IMR-90 (cell line): ENCODE measurements around the gene GCC1. TPM values are rescaled to one million over a fixed set of nuclear protein-coding genes. Genes with fewer than 3 reads are reported as not detected.

Experiments used
- ATAC-seq: fragments of 200-7000 bp; cut with Tn5 transposase; 2 replicates; pipeline ENCODE4 v1.9.1; 2020; ENCODE audit warnings: low read depth, mild to moderate bottlenecking, moderate library complexity
- BruUV-seq: library from RNA; stranded (reverse); fragments of 400-500 nt; replicated peaks from 2 replicates; lab custom pipeline; 2021; lab: Mats Ljungman, UMichigan
- CTCF ChIA-PET: fragments of 300-600 bp; formaldehyde crosslinking; extraction: SDS; loops from one replicate; lab custom pipeline; 2021; ENCODE audit warnings: antibody characterized with exemption; lab: Yijun Ruan, JAX
- POLR2A ChIA-PET: fragments of 300-600 bp; sonication (Branson Sonifier 250); formaldehyde crosslinking; loops from one replicate; lab custom pipeline; 2022; ENCODE audit warnings: antibody characterized with exemption; ENCODE audit not compliant: unreplicated experiment; lab: Charles Lee
- DNase-seq: peaks from one replicate; pipeline ENCODE4 v3.0.0; 2013
- H2AFZ ChIP-seq: replicated peaks from 2 replicates; pipeline ENCODE3; 2013; ENCODE audit warnings: low read length, mild to moderate bottlenecking; ENCODE audit not compliant: poor library complexity
- H2AK5ac ChIP-seq: 2 replicates; pipeline ENCODE4 v1.6.1; 2013; ENCODE audit warnings: low read depth, low read length, inconsistent platforms
- H2AK9ac ChIP-seq: replicated peaks from 2 replicates; pipeline ENCODE3; 2013; ENCODE audit warnings: mild to moderate bottlenecking, low read depth, low read length, moderate library complexity; ENCODE audit not compliant: poor library complexity
- H2BK120ac ChIP-seq: 2 replicates; pipeline ENCODE4 v1.6.1; 2013; ENCODE audit warnings: low read depth, low read length, inconsistent platforms
- H2BK15ac ChIP-seq: 3 replicates; pipeline ENCODE4 v1.6.1; 2013; ENCODE audit warnings: low read depth, low read length, inconsistent platforms
- H2BK20ac ChIP-seq: 2 replicates; pipeline ENCODE4 v1.6.1; 2013; ENCODE audit warnings: low read depth, mild to moderate bottlenecking, inconsistent platforms, low read length, moderate library complexity
- H2BK5ac ChIP-seq: 2 replicates; pipeline ENCODE4 v1.6.1; 2013; ENCODE audit warnings: mild to moderate bottlenecking, low read depth, low read length, inconsistent platforms; ENCODE audit not compliant: poor library complexity, severe bottlenecking
- H3K14ac ChIP-seq: replicated peaks from 2 replicates; pipeline ENCODE4 v1.6.1; 2013; ENCODE audit warnings: low read depth, low read length, inconsistent platforms
- H3K18ac ChIP-seq: 2 replicates; pipeline ENCODE4 v1.6.1; 2013; ENCODE audit warnings: low read depth, low read length, control low read depth
- H3K23ac ChIP-seq: 2 replicates; pipeline ENCODE4 v1.6.1; 2013; ENCODE audit warnings: low read depth, low read length, inconsistent platforms
- H3K27ac ChIP-seq: 2 replicates; pipeline ENCODE4 v1.5.1; 2013; ENCODE audit warnings: mild to moderate bottlenecking, control low read depth, low read length; ENCODE audit not compliant: insufficient read depth
- H3K27me3 ChIP-seq: 2 replicates; pipeline ENCODE4 v1.6.1; 2013; ENCODE audit warnings: low read length; ENCODE audit not compliant: control insufficient read depth, insufficient read depth
- H3K36me3 ChIP-seq: 2 replicates; pipeline ENCODE4 v1.6.1; 2013; ENCODE audit warnings: low read length, mixed read lengths; ENCODE audit not compliant: control insufficient read depth, insufficient read depth
- H3K4ac ChIP-seq: 2 replicates; pipeline ENCODE4 v1.6.1; 2013; ENCODE audit warnings: low read depth, low read length, inconsistent platforms
- H3K4me1 ChIP-seq: 2 replicates; pipeline ENCODE4 v1.6.1; 2013; ENCODE audit warnings: low read length, mixed read lengths; ENCODE audit not compliant: control insufficient read depth, insufficient read depth
- H3K4me2 ChIP-seq: 2 replicates; pipeline ENCODE4 v1.6.1; 2013; ENCODE audit warnings: low read depth, mild to moderate bottlenecking, control low read depth, low read length, moderate library complexity
- H3K4me3 ChIP-seq: 2 replicates; pipeline ENCODE4 v1.5.1; 2013; ENCODE audit warnings: low read depth, mild to moderate bottlenecking, control low read depth, low read length, moderate library complexity; ENCODE audit not compliant: insufficient read depth
- H3K56ac ChIP-seq: 2 replicates; pipeline ENCODE4 v1.6.1; 2013; ENCODE audit warnings: low read length, inconsistent platforms; ENCODE audit not compliant: insufficient read depth; ENCODE audit errors: extremely low read depth
- H3K79me1 ChIP-seq, 2 experiments: 2 replicates each; pipeline ENCODE4 v1.6.1; 2013; ENCODE audit warnings: low read length in 2 of 2, inconsistent platforms in 1 of 2, low read depth in 1 of 2
- H3K9ac ChIP-seq: 2 replicates; pipeline ENCODE4 v1.6.1; 2013; ENCODE audit warnings: low read depth, low read length, control low read depth
- H3K9me1 ChIP-seq: 2 replicates; pipeline ENCODE4 v1.6.1; 2013; ENCODE audit warnings: low read length, inconsistent platforms; ENCODE audit not compliant: insufficient read depth
- H3K9me3 ChIP-seq: 2 replicates; pipeline ENCODE4 v1.6.1; 2013; ENCODE audit warnings: low read length; ENCODE audit not compliant: control insufficient read depth, insufficient read depth
- H4K20me1 ChIP-seq: 2 replicates; pipeline ENCODE4 v1.6.1; 2013; ENCODE audit warnings: low read length, inconsistent platforms; ENCODE audit not compliant: insufficient read depth
- H4K5ac ChIP-seq: 2 replicates; pipeline ENCODE4 v1.6.1; 2013; ENCODE audit warnings: mild to moderate bottlenecking, low read depth, low read length, control low read depth
- H4K8ac ChIP-seq, 2 experiments: 2 replicates each; pipeline ENCODE4 v1.6.1; 2013; ENCODE audit warnings: low read depth in 2 of 2, low read length in 2 of 2, control low read depth in 1 of 2, inconsistent platforms in 1 of 2
- H4K91ac ChIP-seq: 2 replicates; pipeline ENCODE4 v1.6.1; 2013; ENCODE audit warnings: low read depth, low read length, inconsistent platforms; ENCODE audit not compliant: insufficient read depth
- RCOR1 ChIP-seq: IDR thresholded peaks from 2 replicates; pipeline ENCODE4 v1.6.1; 2012; ENCODE audit warnings: mild to moderate bottlenecking, low read length, improper control_type of control experiment; ENCODE audit not compliant: insufficient replicate concordance
- WGBS, 2 experiments: methylation state at CpG; one replicate each; pipeline versions ENCODE4 v1.1.5 to v1.1.7; 2013; ENCODE audit warnings: missing lambda C conversion rate in 2 of 2; ENCODE audit not compliant: insufficient read length in 1 of 2; ENCODE audit errors: extremely low coverage in 2 of 2; 5-methylcytosine and 5-hydroxymethylcytosine counted together
- dilution Hi-C: fragments of 300-500 bp; cut with HindIII; formaldehyde crosslinking; loops from one replicate; pipeline ENCODE4 v1.14.3; 2018; ENCODE audit warnings: low sequenced_read_pairs; ENCODE audit not compliant: unreplicated experiment
- in situ Hi-C: fragments of 300-500 bp; cut with MboI; formaldehyde crosslinking; loops from 3 replicates; pipeline ENCODE4 v1.14.3; 2019; ENCODE audit warnings: low sequenced_read_pairs, inconsistent platforms, mixed read lengths
- intact Hi-C: fragments of 100-400 bp; cut with micrococcal nuclease; formaldehyde crosslinking; loops from 2 replicates; pipeline ENCODE4 v1.10.0; 2022
- polyA plus RNA-seq, 3 experiments: library from polyadenylated mRNA; depleted of rRNA; stranded (reverse); fragments of >200 nt; gene quantifications; 2 replicates each; pipeline ENCODE4 v1.2.3, GENCODE V29; 2012; ENCODE audit warnings: low replicate concordance in 1 of 3
- total RNA-seq: library from RNA; depleted of rRNA; stranded (reverse); fragments of >200 nt; gene quantifications from 2 replicates; pipeline ENCODE4 v1.2.3, GENCODE V29; 2012
- TF ChIP-seq, protein P1 (sequence below): conservative IDR thresholded peaks from 2 replicates; pipeline ENCODE4 v1.5.1; 2012; ENCODE audit warnings: mild to moderate bottlenecking, low read depth, low read length, improper control_type of control experiment

The GCC1 gene
- total and polyA plus RNA-seq, 2 of the 4 experiments (the other 2 are of a cell fraction) = 6.1 to 22.9 TPM

DNA sequence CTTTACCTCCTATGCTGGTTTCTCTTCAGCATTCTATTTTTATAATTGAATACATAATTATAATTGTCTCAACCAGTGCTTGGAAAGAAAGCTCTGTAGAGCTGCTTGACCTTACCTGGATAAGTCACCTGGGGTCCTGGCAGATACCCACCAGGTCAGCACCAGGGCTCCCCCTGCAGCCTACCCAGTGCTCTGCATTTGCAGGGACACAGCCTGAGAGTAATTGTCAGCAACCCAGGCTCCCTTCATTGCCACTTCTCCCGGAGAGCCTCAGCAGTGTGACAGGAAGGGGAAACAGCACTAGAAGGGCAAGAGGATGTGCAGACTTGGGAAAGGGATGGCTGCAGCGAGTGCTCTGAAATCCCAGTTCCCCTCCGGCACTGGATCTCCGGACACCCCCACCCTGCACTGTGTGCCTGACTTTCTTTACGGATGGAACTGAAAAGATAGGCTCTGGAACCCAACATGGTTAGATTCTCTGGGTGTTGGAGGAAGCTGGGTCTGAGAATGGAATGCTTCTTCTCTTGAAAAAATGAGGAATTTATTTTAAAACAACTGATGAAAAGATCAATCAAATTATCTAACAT, 44.0 kb upstream of the GCC1 start:
- Histone ChIP-seq H3K4me2 (no peak overlapping the region), H2BK15ac (no peak overlapping the region), H4K20me1 (no peaks in the 10 kb centered on the region), H2BK120ac (no peak overlapping the region), H3K4me1 (peaks cover 6% of the 10 kb centered on the region), H3K27ac (no peak overlapping the region), H3K56ac (no peak overlapping the region), H2AK5ac (no peak overlapping the region), H3K36me3 (no peaks in the 10 kb centered on the region), H2AK9ac (no peak overlapping the region), H4K8ac (no peak overlapping the region), H3K4ac (no peak overlapping the region), H3K79me1 (no peaks in the 10 kb centered on the region), H3K27me3 (peaks cover 4% of the 10 kb centered on the region; the same call in 1 of the 2 replicates), H3K4me3 (no peak overlapping the region), H3K9ac (no peak overlapping the region), H2BK5ac (no peak overlapping the region), H4K91ac (no peak overlapping the region), H2AFZ (peak overlapping the region; percentile 45), H3K18ac (no peak overlapping the region), H3K9me1 (no peaks in the 10 kb centered on the region), H2BK20ac (no peak overlapping the region), H3K14ac (no peak overlapping the region), H3K23ac (no peak overlapping the region), H4K5ac (no peak overlapping the region), H3K9me3 (no peaks in the 10 kb centered on the region)
- TF ChIP-seq RCOR1 = no peak
- TF ChIP-seq, protein P1, sequence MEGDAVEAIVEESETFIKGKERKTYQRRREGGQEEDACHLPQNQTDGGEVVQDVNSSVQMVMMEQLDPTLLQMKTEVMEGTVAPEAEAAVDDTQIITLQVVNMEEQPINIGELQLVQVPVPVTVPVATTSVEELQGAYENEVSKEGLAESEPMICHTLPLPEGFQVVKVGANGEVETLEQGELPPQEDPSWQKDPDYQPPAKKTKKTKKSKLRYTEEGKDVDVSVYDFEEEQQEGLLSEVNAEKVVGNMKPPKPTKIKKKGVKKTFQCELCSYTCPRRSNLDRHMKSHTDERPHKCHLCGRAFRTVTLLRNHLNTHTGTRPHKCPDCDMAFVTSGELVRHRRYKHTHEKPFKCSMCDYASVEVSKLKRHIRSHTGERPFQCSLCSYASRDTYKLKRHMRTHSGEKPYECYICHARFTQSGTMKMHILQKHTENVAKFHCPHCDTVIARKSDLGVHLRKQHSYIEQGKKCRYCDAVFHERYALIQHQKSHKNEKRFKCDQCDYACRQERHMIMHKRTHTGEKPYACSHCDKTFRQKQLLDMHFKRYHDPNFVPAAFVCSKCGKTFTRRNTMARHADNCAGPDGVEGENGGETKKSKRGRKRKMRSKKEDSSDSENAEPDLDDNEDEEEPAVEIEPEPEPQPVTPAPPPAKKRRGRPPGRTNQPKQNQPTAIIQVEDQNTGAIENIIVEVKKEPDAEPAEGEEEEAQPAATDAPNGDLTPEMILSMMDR = peak; percentile 40
- ATAC-seq = no peak
- no peak for DNase-seq
- no CpG with 5 or more reads among the region's 5 CpGs for WGBS, 2 experiments
- intact Hi-C loops = no loop called here
- BruUV-seq = no TSS peak
- in situ Hi-C loops = no loop called here
- dilution Hi-C loops = no loop called here
- POLR2A ChIA-PET = no interaction called here
- CTCF ChIA-PET = interaction anchor here (0.7 to 1.1 kb wide), 4 partner anchors 26 to 78 kb away, joined by 3 to 8 read pairs (median 4); no protein-coding TSS in a partner anchor
